HepG2 (cell line): ENCODE results near the gene ZBTB7A. TPM values are rescaled to one million over a fixed set of nuclear protein-coding genes. Genes with fewer than 3 reads are reported as not detected.
A peak's percentile ranks its signal among the peaks of the same experiment; 100 is the strongest.

ENCODE experiments used
- ATAC-seq: fragments of 200-7000 bp; cut with Tn5 transposase; 3 replicates; pipeline ENCODE4 v1.9.1; 2020; ENCODE audit warnings: mild to moderate bottlenecking, moderate library complexity
- BruUV-seq: library from RNA; stranded (reverse); fragments of 400-500 nt; replicated peaks from 2 replicates; lab custom pipeline; 2021; lab: Mats Ljungman, UMichigan
- CTCF ChIA-PET: fragments of 300-600 bp; formaldehyde crosslinking; extraction: SDS; loops from one replicate; lab custom pipeline; 2021; ENCODE audit warnings: low total read pairs, inconsistent platforms, low intra/inter-chr PET ratio; lab: Yijun Ruan, JAX
- POLR2A ChIA-PET: fragments of 350-600 bp; sonication (Branson Sonifier 250); formaldehyde crosslinking; loops from one replicate; lab custom pipeline; 2020; ENCODE audit warnings: antibody characterized with exemption, inconsistent platforms; lab: Yijun Ruan, JAX
- DNase-seq: peaks from one replicate; pipeline ENCODE4 v3.0.0-alpha.2; 2015; ENCODE audit warnings: low spot score
- FAIRE-seq: peaks from 3 replicates; lab custom pipeline; 2011; peaks lifted over from hg19 to GRCh38; lab: Jason Lieb, UNC
- H2AFZ ChIP-seq: one replicate; pipeline ENCODE4 v1.6.1; 2011; ENCODE audit warnings: low read length, inconsistent platforms
- H3K27ac ChIP-seq: fragments of 300-600 bp; 3 replicates; pipeline ENCODE4 v1.8.0; 2011; ENCODE audit warnings: mixed run types, mild to moderate bottlenecking, mixed read lengths, low read length, inconsistent platforms; ENCODE audit not compliant: insufficient read depth; ENCODE audit errors: extremely low read length
- H3K27me3 ChIP-seq, 2 experiments: fragments of 200-600 bp in 1 of 2; 2 replicates in 1 of 2; 3 replicates in 1 of 2; pipeline versions ENCODE4 v1.6.0 to v1.8.0; 2011; ENCODE audit warnings: low read length in 2 of 2, mild to moderate bottlenecking in 2 of 2, moderate library complexity in 2 of 2, inconsistent platforms in 1 of 2; ENCODE audit not compliant: insufficient read depth in 2 of 2, control insufficient read depth in 1 of 2
- H3K36me3 ChIP-seq, 2 experiments: fragments of 200-600 bp in 1 of 2; replicated peaks in 1 of 2; 2 replicates in 1 of 2; 3 replicates in 1 of 2; pipeline versions ENCODE4 v1.5.1 to v1.8.0; 2011; ENCODE audit warnings: low read length in 2 of 2, inconsistent platforms in 1 of 2; ENCODE audit not compliant: insufficient read depth in 2 of 2, control insufficient read depth in 1 of 2
- H3K4me1 ChIP-seq: 2 replicates; pipeline ENCODE4 v1.5.1; 2012; ENCODE audit warnings: low read length, inconsistent platforms; ENCODE audit not compliant: insufficient read depth
- H3K4me2 ChIP-seq: 2 replicates; pipeline ENCODE4 v1.6.0; 2011; ENCODE audit warnings: low read depth, low read length, inconsistent platforms
- H3K4me3 ChIP-seq, 3 experiments: fragments of 200-600 bp in 1 of 3; sonication (generic), shearing (Covaris generic) in 1 of 3; replicated peaks in 1 of 3; 2 replicates each; pipeline ENCODE4 v1.5.1; 2011 to 2016; ENCODE audit warnings: low read length in 3 of 3, inconsistent platforms in 2 of 3, low read depth in 2 of 3, mild to moderate bottlenecking in 2 of 3, control low read depth in 1 of 3, mixed read lengths in 1 of 3; ENCODE audit not compliant: insufficient read depth in 1 of 3
- H3K79me2 ChIP-seq: one replicate; pipeline ENCODE4 v1.6.1; 2011; ENCODE audit warnings: low read length, inconsistent platforms; ENCODE audit not compliant: insufficient read depth
- H3K9ac ChIP-seq: 2 replicates; pipeline ENCODE4 v1.6.0; 2011; ENCODE audit warnings: mild to moderate bottlenecking, low read depth, low read length, inconsistent platforms; ENCODE audit not compliant: insufficient read depth
- H3K9me3 ChIP-seq: 2 replicates; pipeline ENCODE4 v1.5.1; 2012; ENCODE audit warnings: mild to moderate bottlenecking, low read length
- H4K20me1 ChIP-seq: 2 replicates; pipeline ENCODE4 v1.6.0; 2011; ENCODE audit warnings: inconsistent platforms, mild to moderate bottlenecking, low read length, moderate library complexity; ENCODE audit not compliant: insufficient read depth
- MTERF4 ChIP-seq: sonication (generic); formaldehyde crosslinking; IDR thresholded peaks from 2 replicates; pipeline ENCODE4 v1.8.0; 2023; ENCODE audit warnings: mild to moderate bottlenecking, missing genetic modification reagents
- RBFOX2 ChIP-seq: fragments of 200-400 bp; formaldehyde crosslinking; IDR thresholded peaks from 2 replicates; pipeline ENCODE4 v1.6.1; 2017; ENCODE audit warnings: low read depth, mild to moderate bottlenecking, low read length
- WGBS: methylation state at CpG from one replicate; pipeline ENCODE4 v1.1.6; 2017; ENCODE audit warnings: low lambda C conversion rate; 5-methylcytosine and 5-hydroxymethylcytosine counted together
- in situ Hi-C: cut with HindIII; loops from 2 replicates; pipeline ENCODE4 v1.10.0; 2017; ENCODE audit warnings: low pct_unique_long_range_greater_than_20kb; ENCODE audit not compliant: extremely low pct_ligation_motif_present
- intact Hi-C: fragments of 100-400 bp; cut with micrococcal nuclease; formaldehyde crosslinking; loops from one replicate; pipeline ENCODE4 v1.10.0; 2022; ENCODE audit not compliant: unreplicated experiment
- polyA plus RNA-seq, 8 experiments: library from polyadenylated mRNA; depleted of rRNA in 3 of 8; stranded (reverse) in 7 of 8; unstranded in 1 of 8; fragments of >200 nt; fragmentation: Illumina TruSeq in 4 of 8; extraction: Trizol in 4 of 8; gene quantifications; 2 replicates each; pipeline versions ENCODE4 v1.2.1 to v1.2.3, GENCODE V29; 2011 to 2016; ENCODE audit warnings: low read depth in 4 of 8, missing spikeins in 1 of 8, mixed read lengths in 1 of 8; ENCODE audit not compliant: insufficient read depth in 1 of 8
- total RNA-seq, 5 experiments: library from RNA; depleted of rRNA; stranded (reverse); fragments of >200 nt; fragmentation: Illumina TruSeq; extraction: Trizol; gene quantifications; 2 replicates each; pipeline ENCODE4 v1.2.3, GENCODE V29; 2016; ENCODE audit warnings: low read depth in 1 of 5

ZBTB7A gene
- total and polyA plus RNA-seq, 2 of the 13 experiments (the other 11 are each of a cell fraction or from before 2014, with no cell fraction given) = 3.6 to 4.0 TPM

DNA sequence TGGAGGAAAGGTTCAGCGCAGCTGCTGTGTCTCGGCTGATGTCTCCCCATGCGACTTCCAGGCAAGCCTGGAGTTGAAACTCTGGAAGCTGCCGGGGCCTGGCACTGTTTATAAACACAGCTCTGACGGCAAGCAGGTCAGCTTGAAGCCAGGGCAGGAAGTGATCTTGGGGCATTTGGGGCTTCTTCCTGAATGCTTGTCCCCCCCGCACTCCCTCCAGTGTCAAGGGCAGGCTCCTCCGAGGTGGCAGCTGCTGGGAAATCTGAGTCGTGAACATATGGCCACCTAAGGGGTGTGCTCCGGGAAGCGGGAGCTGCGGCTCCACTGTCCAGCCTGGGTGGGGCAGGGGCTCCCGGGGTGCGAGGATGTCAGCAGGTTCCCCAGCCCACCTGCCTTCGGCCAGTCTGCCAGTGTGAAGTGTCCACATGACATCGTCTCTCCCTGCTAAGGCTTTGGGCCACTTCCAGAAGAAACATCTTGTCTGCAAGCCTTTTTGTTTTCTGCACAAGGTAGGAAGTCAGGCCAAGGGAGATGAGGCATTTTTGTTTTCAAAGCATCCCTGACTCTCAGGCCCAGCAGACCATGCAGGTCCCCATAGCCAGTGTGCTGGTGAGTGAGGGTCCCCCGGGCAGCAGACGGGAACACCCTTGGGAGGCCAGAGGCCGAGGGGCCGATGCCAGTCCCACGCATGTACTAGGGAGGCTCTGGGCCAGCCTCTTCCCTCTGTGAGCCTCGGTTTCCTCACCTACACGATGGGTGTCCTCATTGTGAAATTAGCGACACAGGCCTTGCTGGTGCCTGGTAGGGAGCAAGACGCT lies 56.5 kb downstream of the ZBTB7A start:
- POLR2A ChIA-PET = interaction anchor here (0.5 kb wide), 1 partner anchor 67 kb away, joined by 4 read pairs; no protein-coding TSS in a partner anchor

More for the DNA sequence above, 56.5 kb downstream of the ZBTB7A start:
- CTCF ChIA-PET = no interaction called here
- H3K27ac ChIP-seq = no peak overlapping the region
- H3K27me3 ChIP-seq = no peaks in the 10 kb centered on the region; a peak in 1 of 5 replicates
- intact Hi-C loops (loop anchor here (10.0 kb wide), 1 partner anchor 125 kb away; no protein-coding TSS in a partner anchor), in situ Hi-C loops (no loop called here)
- TF ChIP-seq MTERF4 (CRISPR knock-in tag) = no peak
- 0 out of 2 replicates have a peak, but pooled peaks have one; percentile 11 for TF ChIP-seq RBFOX2
- ATAC-seq (no peak), DNase-seq (no peak), FAIRE-seq (no peak)
- H2AFZ ChIP-seq = no peak overlapping the region
- peaks cover 35% of the 10 kb centered on the region for H3K79me2 ChIP-seq
- H3K4me2 ChIP-seq = no peak overlapping the region; the same call in 1 of the 2 replicates
- BruUV-seq = no TSS peak
- peaks cover 11 to 23% of the 10 kb centered on the region in 2 experiments; a peak in 4 of 5 replicates for H3K36me3 ChIP-seq
- no peaks in the 10 kb centered on the region for H3K9me3 ChIP-seq
- no peak overlapping the region for H3K4me3 ChIP-seq
- no peak overlapping the region for H3K9ac ChIP-seq
- peaks cover 33% of the 10 kb centered on the region for H3K4me1 ChIP-seq
- H4K20me1 ChIP-seq = 0 out of 2 replicates have a peak, but pooled peaks cover 9% of the 10 kb centered on the region
- WGBS = 92% methylated on average over 11 of the region's 24 CpGs
